ENCODE measurements around the gene FBRSL1. TPM values are rescaled to one million over a fixed set of nuclear protein-coding genes. Genes with fewer than 3 reads are reported as not detected.
A peak's percentile ranks its signal among the peaks of the same experiment; 100 is the strongest.

The FBRSL1 gene
- total RNA-seq, 1 experiment from 2014 or later: 45.3 TPM

- TF ChIP-seq EZH2 (IDR thresholded peaks at IDR 0.05; ENCODE audit: low read length, unreplicated experiment) (no peak), CTCF (conservative IDR thresholded peaks at IDR 0.05; ENCODE audit: low read depth, low read length) (peak; percentile 92), EZH2phosphoT487 (IDR thresholded peaks at IDR 0.05; ENCODE audit: borderline replicate concordance, low read length) (no peak)
- H3K9me3 ChIP-seq (ENCODE audit: low read length): no peaks in the 10 kb centered on the region
- ATAC-seq (peak; percentile 65), DNase-seq (peak; percentile 66)
- H3K79me2 ChIP-seq (ENCODE audit: low read length): peaks cover 5% of the 10 kb centered on the region; the same call in 1 of the 2 replicates
- peak overlapping the region; percentile 19; the same call in 1 of the 2 replicates for H3K4me3 ChIP-seq (ENCODE audit: low read length)
- peaks cover 6% of the 10 kb centered on the region; the same call in 1 of the 2 replicates for H3K36me3 ChIP-seq (ENCODE audit: low read depth, low read length)
- ChIA-PET POLR2A (ENCODE audit: unreplicated experiment) (no interaction called here), CTCF (no interaction called here)
- no peak overlapping the region for H3K9ac ChIP-seq (ENCODE audit: low read length)
- H3K4me1 ChIP-seq (ENCODE audit: insufficient read depth, low read length): peaks cover 21% of the 10 kb centered on the region
- intact Hi-C loops (cut with micrococcal nuclease): loop anchor here (1.0 to 10.0 kb wide), 4 partner anchors 32 to 108 kb away; no protein-coding TSS in a partner anchor
- no peaks in the 10 kb centered on the region for H3K27me3 ChIP-seq (ENCODE audit: low read length)
- H3K27ac ChIP-seq (ENCODE audit: low read length): peak overlapping the region; percentile 33
- H3F3A ChIP-seq (ENCODE audit: low read length, unreplicated experiment): no peaks in the 10 kb centered on the region
- H4K20me1 ChIP-seq (ENCODE audit: low read length): peaks cover 16% of the 10 kb centered on the region; the same call in 1 of the 2 replicates
- no peak overlapping the region for H2AFZ ChIP-seq (ENCODE audit: low read length)
- H3K9me2 ChIP-seq (replicated peaks; ENCODE audit: low read length): no peaks in the 10 kb centered on the region
- BruUV-seq (replicated peaks): no TSS peak
- peak overlapping the region; percentile 75 for H3K4me2 ChIP-seq (ENCODE audit: low read length)
Measured at GRCh38 chr12:132523576-132524331, 33.8 kb downstream of the FBRSL1 start.

- Histone ChIP-seq H3K9ac (ENCODE audit: low read length) (no peak overlapping the region), H3K36me3 (ENCODE audit: low read depth, low read length) (no peaks in the 10 kb centered on the region), H4K20me1 (ENCODE audit: low read length) (peaks cover 16% of the 10 kb centered on the region; the same call in 1 of the 2 replicates), H3K9me3 (ENCODE audit: low read length) (no peaks in the 10 kb centered on the region), H3K27ac (ENCODE audit: low read length) (peak overlapping the region; percentile 33), H3F3A (ENCODE audit: low read length, unreplicated experiment) (no peaks in the 10 kb centered on the region), H3K9me2 (replicated peaks; ENCODE audit: low read length) (no peaks in the 10 kb centered on the region), H3K4me2 (ENCODE audit: low read length) (peak overlapping the region; percentile 75), H3K27me3 (ENCODE audit: low read length) (no peaks in the 10 kb centered on the region), H3K4me3 (ENCODE audit: low read length) (peak overlapping the region; percentile 19; the same call in 1 of the 2 replicates), H3K4me1 (ENCODE audit: insufficient read depth, low read length) (peaks cover 21% of the 10 kb centered on the region), H2AFZ (ENCODE audit: low read length) (no peak overlapping the region), H3K79me2 (ENCODE audit: low read length) (peaks cover 5% of the 10 kb centered on the region; the same call in 1 of the 2 replicates)
- peak; percentile 97 for ATAC-seq
- peak; percentile 98 for DNase-seq
- no TSS peak for BruUV-seq (replicated peaks)
- intact Hi-C loops (cut with micrococcal nuclease): loop anchor here (1.0 to 10.0 kb wide), 4 partner anchors 33 to 109 kb away; no protein-coding TSS in a partner anchor
- ChIA-PET CTCF (no interaction called here), POLR2A (ENCODE audit: unreplicated experiment) (no interaction called here)
- no peak for TF ChIP-seq CTCF (conservative IDR thresholded peaks at IDR 0.05; ENCODE audit: low read depth, low read length)
- TF ChIP-seq EZH2phosphoT487 (IDR thresholded peaks at IDR 0.05; ENCODE audit: borderline replicate concordance, low read length): peak; percentile 97
- TF ChIP-seq EZH2 (IDR thresholded peaks at IDR 0.05; ENCODE audit: low read length, unreplicated experiment): no peak
Measured at GRCh38 chr12:132524405-132524804, 34.5 kb downstream of the FBRSL1 start.

Data from PC-3 (cell line).